PC-3 (cell line): ENCODE results near the gene GABBR1.

Experiments used
- CTCF ChIP-seq: fragments of 300-600 bp; sonication (generic); conservative IDR thresholded peaks from 2 replicates; pipeline ENCODE4 v1.5.1; 2017; ENCODE audit warnings: antibody characterized with exemption, low read depth, mild to moderate bottlenecking, low read length
- EZH2 ChIP-seq: fragments of 300-600 bp; sonication (generic); IDR thresholded peaks from one replicate; pipeline ENCODE4 v1.6.1; 2017; ENCODE audit warnings: antibody characterized with exemption, mild to moderate bottlenecking, low read length; ENCODE audit not compliant: unreplicated experiment
- EZH2phosphoT487 ChIP-seq: fragments of 300-600 bp; sonication (generic); IDR thresholded peaks from 2 replicates; pipeline ENCODE4 v1.6.1; 2018; ENCODE audit warnings: mild to moderate bottlenecking, antibody characterized with exemption, low read length, borderline replicate concordance

- no peak for TF ChIP-seq CTCF
- no peak for TF ChIP-seq EZH2phosphoT487
- TF ChIP-seq EZH2: no peak
These were observed 8.6 kb upstream of the GABBR1 start for GRCh38 chr6:29641430-29642148.
